RWPE2 (cell line): ENCODE results near the gene ZNF362.

Experiments used
- ATAC-seq: fragments of 200-7000 bp; cut with Tn5 transposase; 3 replicates; pipeline ENCODE4 v1.9.1; 2021; ENCODE audit warnings: low read depth
- DNase-seq: peaks from one replicate; pipeline ENCODE4 v3.0.0-alpha.2; 2020; ENCODE audit warnings: low spot score
- H3K27ac ChIP-seq: fragments of 450-650 bp; 2 replicates; pipeline ENCODE4 v1.5.1; 2017; ENCODE audit warnings: mild to moderate bottlenecking; ENCODE audit not compliant: poor library complexity, severe bottlenecking
- H3K27me3 ChIP-seq: fragments of 250-450 bp; sonication (Bioruptor Pico); 2 replicates; pipeline ENCODE4 v1.5.1; 2021; ENCODE audit warnings: mild to moderate bottlenecking, moderate library complexity; ENCODE audit not compliant: insufficient read depth, poor library complexity, severe bottlenecking
- H3K36me3 ChIP-seq: fragments of 250-450 bp; sonication (Bioruptor Pico); 2 replicates; pipeline ENCODE4 v1.5.1; 2020; ENCODE audit warnings: low read depth, mild to moderate bottlenecking, moderate library complexity
- H3K4me1 ChIP-seq: fragments of 250-450 bp; sonication (Bioruptor Pico); 2 replicates; pipeline ENCODE4 v1.5.1; 2021; ENCODE audit warnings: mild to moderate bottlenecking, moderate library complexity; ENCODE audit not compliant: insufficient read depth, poor library complexity, severe bottlenecking
- H3K4me3 ChIP-seq: fragments of 250-450 bp; sonication (Bioruptor Pico); 2 replicates; pipeline ENCODE4 v1.5.1; 2021; ENCODE audit warnings: mild to moderate bottlenecking, moderate library complexity; ENCODE audit not compliant: severe bottlenecking
- H3K9me3 ChIP-seq: fragments of 250-450 bp; sonication (Bioruptor Pico); 2 replicates; pipeline ENCODE4 v1.5.1; 2021; ENCODE audit warnings: mild to moderate bottlenecking, moderate library complexity; ENCODE audit not compliant: severe bottlenecking
- TF ChIP-seq, protein P1 (sequence below): fragments of 450-650 bp; IDR thresholded peaks from one replicate; pipeline ENCODE4 v1.5.1; 2017; ENCODE audit warnings: mild to moderate bottlenecking, moderate library complexity; ENCODE audit not compliant: poor library complexity, severe bottlenecking

The ZNF362 gene

GRCh38 chr1:33331444-33332356 is 75.4 kb downstream of the ZNF362 start:
- Histone ChIP-seq H3K27ac (peak overlapping the region; percentile 99), H3K9me3 (no peaks in the 10 kb centered on the region), H3K27me3 (no peaks in the 10 kb centered on the region), H3K4me3 (no peak overlapping the region), H3K36me3 (peaks cover 98% of the 10 kb centered on the region), H3K4me1 (peaks cover 23% of the 10 kb centered on the region)
- ATAC-seq (no peak), DNase-seq (no peak)
- TF ChIP-seq, protein P1, sequence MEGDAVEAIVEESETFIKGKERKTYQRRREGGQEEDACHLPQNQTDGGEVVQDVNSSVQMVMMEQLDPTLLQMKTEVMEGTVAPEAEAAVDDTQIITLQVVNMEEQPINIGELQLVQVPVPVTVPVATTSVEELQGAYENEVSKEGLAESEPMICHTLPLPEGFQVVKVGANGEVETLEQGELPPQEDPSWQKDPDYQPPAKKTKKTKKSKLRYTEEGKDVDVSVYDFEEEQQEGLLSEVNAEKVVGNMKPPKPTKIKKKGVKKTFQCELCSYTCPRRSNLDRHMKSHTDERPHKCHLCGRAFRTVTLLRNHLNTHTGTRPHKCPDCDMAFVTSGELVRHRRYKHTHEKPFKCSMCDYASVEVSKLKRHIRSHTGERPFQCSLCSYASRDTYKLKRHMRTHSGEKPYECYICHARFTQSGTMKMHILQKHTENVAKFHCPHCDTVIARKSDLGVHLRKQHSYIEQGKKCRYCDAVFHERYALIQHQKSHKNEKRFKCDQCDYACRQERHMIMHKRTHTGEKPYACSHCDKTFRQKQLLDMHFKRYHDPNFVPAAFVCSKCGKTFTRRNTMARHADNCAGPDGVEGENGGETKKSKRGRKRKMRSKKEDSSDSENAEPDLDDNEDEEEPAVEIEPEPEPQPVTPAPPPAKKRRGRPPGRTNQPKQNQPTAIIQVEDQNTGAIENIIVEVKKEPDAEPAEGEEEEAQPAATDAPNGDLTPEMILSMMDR, result no peak

DNA sequence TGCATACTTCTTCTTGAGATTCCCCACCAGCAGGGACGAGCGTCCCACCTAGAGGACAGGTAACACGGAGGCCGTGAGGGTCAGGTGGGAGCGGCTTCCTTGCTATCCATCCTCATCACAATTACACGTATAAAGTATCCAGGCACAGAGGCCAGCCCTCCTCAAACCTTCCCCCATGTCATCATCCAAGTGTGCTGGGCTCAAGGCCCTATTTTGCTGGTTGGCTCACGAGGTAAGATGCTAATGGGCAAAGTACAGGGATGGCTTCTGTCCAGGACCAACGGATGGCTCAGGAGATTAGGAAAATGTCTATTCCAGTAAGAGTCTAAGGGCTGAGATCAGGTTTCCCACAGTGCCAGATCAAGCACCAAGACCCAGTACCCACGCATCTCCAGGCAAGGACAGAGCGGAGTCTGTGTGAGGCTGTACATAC is 76.1 kb downstream of the ZNF362 start:
- TF ChIP-seq, protein P1, result no peak
- no peaks in the 10 kb centered on the region for H3K27me3 ChIP-seq
- H3K9me3 ChIP-seq, result no peaks in the 10 kb centered on the region

GRCh38 chr1:33332881-33333280 is 76.6 kb downstream of the ZNF362 start:
- Histone ChIP-seq H3K27me3 (no peaks in the 10 kb centered on the region), H3K36me3 (peaks cover 98% of the 10 kb centered on the region), H3K27ac (peak overlapping the region; percentile 99), H3K4me1 (peaks cover 35% of the 10 kb centered on the region), H3K9me3 (no peaks in the 10 kb centered on the region), H3K4me3 (no peak overlapping the region)
- TF ChIP-seq, protein P1, result no peak
- ATAC-seq (no peak), DNase-seq (no peak)

More for the DNA sequence above, 76.1 kb downstream of the ZNF362 start:
- Histone ChIP-seq H3K4me1 (peaks cover 30% of the 10 kb centered on the region), H3K27ac (peak overlapping the region; percentile 99), H3K4me3 (no peak overlapping the region), H3K36me3 (peaks cover 98% of the 10 kb centered on the region)
- ATAC-seq (no peak), DNase-seq (no peak)

DNA sequence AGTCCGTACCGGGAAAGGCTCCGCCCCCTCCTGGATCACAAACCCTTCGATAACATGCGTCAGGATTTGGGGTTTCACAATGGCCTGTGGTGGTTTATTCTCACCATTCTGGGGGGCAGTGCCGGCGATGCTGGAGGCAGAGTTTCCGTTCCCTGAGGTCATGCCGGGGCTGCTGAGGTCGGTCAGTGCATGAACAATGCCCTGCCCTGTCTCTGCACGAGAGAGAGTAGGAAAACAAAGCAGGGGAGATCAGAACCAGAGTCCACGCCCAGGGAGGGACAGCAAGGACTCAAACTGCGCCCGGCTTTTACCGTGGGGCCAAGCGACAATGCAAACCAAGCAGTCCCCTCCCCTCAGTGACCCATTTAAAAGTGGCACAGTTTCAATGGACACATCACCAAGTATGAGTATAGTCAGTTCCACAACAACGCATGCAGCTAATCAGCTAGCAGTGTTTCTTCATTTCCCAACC is 77.8 kb downstream of the ZNF362 start:
- no peaks in the 10 kb centered on the region for H3K27me3 ChIP-seq
- H3K9me3 ChIP-seq, result no peaks in the 10 kb centered on the region
- H3K4me1 ChIP-seq, result peaks cover 39% of the 10 kb centered on the region
- peaks cover 92% of the 10 kb centered on the region for H3K36me3 ChIP-seq
- DNase-seq (no peak), ATAC-seq (no peak)
- TF ChIP-seq, protein P1, result no peak
- H3K27ac ChIP-seq, result peak overlapping the region; percentile 99
- H3K4me3 ChIP-seq, result no peak overlapping the region

- DNase-seq, result no peak
- Histone ChIP-seq H3K36me3 (peaks cover 90% of the 10 kb centered on the region), H3K9me3 (no peaks in the 10 kb centered on the region), H3K27ac (peak overlapping the region; percentile 99), H3K4me3 (no peak overlapping the region), H3K4me1 (peaks cover 49% of the 10 kb centered on the region), H3K27me3 (no peaks in the 10 kb centered on the region)
- TF ChIP-seq, protein P1, result no peak
- ATAC-seq, result no peak
These were observed 78.7 kb downstream of the ZNF362 start for GRCh38 chr1:33335020-33335419.
